ENCODE measurements around the gene TEX52. TPM values are rescaled to one million over a fixed set of nuclear protein-coding genes. Genes with fewer than 3 reads are reported as not detected.

TEX52 gene
- total and polyA plus RNA-seq, 2 experiments from 2014 or later = not detected

DNA sequence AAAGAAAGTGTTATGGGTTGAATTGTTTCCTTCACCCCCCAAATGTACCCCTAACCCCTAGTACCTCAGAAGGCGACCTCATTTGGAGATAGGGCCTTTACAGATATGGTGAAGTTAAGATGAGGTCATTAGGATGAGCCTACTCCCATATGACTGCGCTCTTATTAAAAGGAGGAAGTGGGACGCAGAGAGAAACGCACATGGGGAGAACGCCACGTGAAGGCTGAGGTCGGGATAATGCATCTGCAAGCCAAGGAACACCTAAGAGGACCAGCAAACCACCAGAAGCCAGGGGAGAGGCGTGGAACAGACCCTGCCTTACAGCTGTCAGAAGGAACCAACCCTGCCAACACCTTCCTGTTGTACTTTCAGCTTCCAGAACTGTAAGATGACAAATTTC lies 20.3 kb downstream of the TEX52 start (continued):
- TF ChIP-seq, protein P1, sequence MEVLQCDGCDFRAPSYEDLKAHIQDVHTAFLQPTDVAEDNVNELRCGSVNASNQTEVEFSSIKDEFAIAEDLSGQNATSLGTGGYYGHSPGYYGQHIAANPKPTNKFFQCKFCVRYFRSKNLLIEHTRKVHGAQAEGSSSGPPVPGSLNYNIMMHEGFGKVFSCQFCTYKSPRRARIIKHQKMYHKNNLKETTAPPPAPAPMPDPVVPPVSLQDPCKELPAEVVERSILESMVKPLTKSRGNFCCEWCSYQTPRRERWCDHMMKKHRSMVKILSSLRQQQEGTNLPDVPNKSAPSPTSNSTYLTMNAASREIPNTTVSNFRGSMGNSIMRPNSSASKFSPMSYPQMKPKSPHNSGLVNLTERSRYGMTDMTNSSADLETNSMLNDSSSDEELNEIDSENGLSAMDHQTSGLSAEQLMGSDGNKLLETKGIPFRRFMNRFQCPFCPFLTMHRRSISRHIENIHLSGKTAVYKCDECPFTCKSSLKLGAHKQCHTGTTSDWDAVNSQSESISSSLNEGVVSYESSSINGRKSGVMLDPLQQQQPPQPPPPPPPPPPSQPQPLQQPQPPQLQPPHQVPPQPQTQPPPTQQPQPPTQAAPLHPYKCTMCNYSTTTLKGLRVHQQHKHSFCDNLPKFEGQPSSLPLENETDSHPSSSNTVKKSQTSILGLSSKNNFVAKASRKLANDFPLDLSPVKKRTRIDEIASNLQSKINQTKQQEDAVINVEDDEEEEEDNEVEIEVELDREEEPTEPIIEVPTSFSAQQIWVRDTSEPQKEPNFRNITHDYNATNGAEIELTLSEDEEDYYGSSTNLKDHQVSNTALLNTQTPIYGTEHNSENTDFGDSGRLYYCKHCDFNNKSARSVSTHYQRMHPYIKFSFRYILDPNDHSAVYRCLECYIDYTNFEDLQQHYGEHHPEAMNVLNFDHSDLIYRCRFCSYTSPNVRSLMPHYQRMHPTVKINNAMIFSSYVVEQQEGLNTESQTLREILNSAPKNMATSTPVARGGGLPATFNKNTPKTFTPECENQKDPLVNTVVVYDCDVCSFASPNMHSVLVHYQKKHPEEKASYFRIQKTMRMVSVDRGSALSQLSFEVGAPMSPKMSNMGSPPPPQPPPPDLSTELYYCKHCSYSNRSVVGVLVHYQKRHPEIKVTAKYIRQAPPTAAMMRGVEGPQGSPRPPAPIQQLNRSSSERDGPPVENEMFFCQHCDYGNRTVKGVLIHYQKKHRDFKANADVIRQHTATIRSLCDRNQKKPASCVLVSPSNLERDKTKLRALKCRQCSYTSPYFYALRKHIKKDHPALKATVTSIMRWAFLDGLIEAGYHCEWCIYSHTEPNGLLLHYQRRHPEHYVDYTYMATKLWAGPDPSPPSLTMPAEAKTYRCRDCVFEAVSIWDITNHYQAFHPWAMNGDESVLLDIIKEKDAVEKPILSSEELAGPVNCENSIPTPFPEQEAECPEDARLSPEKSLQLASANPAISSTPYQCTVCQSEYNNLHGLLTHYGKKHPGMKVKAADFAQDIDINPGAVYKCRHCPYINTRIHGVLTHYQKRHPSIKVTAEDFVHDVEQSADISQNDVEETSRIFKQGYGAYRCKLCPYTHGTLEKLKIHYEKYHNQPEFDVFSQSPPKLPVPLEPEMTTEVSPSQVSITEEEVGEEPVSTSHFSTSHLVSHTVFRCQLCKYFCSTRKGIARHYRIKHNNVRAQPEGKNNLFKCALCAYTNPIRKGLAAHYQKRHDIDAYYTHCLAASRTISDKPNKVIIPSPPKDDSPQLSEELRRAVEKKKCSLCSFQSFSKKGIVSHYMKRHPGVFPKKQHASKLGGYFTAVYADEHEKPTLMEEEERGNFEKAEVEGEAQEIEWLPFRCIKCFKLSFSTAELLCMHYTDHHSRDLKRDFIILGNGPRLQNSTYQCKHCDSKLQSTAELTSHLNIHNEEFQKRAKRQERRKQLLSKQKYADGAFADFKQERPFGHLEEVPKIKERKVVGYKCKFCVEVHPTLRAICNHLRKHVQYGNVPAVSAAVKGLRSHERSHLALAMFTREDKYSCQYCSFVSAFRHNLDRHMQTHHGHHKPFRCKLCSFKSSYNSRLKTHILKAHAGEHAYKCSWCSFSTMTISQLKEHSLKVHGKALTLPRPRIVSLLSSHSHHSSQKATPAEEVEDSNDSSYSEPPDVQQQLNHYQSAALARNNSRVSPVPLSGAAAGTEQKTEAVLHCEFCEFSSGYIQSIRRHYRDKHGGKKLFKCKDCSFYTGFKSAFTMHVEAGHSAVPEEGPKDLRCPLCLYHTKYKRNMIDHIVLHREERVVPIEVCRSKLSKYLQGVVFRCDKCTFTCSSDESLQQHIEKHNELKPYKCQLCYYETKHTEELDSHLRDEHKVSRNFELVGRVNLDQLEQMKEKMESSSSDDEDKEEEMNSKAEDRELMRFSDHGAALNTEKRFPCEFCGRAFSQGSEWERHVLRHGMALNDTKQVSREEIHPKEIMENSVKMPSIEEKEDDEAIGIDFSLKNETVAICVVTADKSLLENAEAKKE (CRISPR knock-in tag; IDR thresholded peaks at IDR 0.05) = no peak
- TF ChIP-seq ZNF114 (CRISPR knock-in tag; IDR thresholded peaks at IDR 0.05) (no peak), POLR2AphosphoS5 (IDR thresholded peaks at IDR 0.05; ENCODE audit: low read depth) (no peak), JUNB (IDR thresholded peaks at IDR 0.05; ENCODE audit: unreplicated experiment) (no peak), EZH2phosphoT487 (IDR thresholded peaks at IDR 0.05; ENCODE audit: unreplicated experiment) (no peak), NANOG (IDR thresholded peaks at IDR 0.05; ENCODE audit: borderline replicate concordance) (no peak), EZH2 (IDR thresholded peaks at IDR 0.05; ENCODE audit: low read depth, unreplicated experiment) (no peak)
- TF ChIP-seq, protein P2, sequence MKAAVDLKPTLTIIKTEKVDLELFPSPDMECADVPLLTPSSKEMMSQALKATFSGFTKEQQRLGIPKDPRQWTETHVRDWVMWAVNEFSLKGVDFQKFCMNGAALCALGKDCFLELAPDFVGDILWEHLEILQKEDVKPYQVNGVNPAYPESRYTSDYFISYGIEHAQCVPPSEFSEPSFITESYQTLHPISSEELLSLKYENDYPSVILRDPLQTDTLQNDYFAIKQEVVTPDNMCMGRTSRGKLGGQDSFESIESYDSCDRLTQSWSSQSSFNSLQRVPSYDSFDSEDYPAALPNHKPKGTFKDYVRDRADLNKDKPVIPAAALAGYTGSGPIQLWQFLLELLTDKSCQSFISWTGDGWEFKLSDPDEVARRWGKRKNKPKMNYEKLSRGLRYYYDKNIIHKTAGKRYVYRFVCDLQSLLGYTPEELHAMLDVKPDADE (IDR thresholded peaks at IDR 0.05) = no peak

DNA sequence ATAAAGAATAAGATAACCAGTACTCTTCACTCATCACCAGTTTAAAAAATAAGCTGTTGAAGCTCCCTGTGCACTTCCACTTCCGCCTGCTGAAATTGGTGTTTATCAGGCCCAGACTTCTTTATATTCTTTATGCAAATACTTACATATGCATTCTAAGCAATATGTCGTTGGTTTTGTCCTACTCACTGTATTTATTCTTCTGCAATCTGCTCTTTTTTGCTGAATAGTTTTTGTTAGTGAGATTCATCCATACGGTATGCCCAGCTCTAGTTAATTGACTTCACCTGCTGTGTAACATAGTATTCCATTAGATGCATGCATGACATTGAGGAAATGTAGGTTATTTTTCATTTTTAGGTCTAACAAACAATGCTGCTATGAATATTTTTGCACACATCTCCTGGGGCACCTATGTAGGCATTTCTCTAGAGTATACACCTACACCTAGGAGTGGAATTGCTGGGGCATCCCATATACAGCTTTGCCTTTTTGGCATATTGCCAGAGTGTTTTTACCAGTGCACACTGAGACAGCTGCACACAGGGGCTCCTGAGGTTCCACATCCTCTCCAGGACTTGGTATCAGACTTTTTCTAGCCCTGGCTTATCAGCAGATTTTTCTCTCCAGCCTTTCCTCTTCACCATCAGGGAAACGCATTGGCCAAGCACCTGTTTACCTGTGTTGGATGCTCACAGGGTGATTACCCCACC lies 21.0 kb downstream of the TEX52 start:
- no peaks in the 10 kb centered on the region for H3K9me2 ChIP-seq (ENCODE audit: insufficient read depth)
- ATAC-seq = no peak
- no peaks in the 10 kb centered on the region for H3K36me3 ChIP-seq (ENCODE audit: insufficient read depth)
- peaks cover 12% of the 10 kb centered on the region; the same call in 1 of the 2 replicates for H3K4me1 ChIP-seq (ENCODE audit: insufficient read depth)
- 0 out of 2 replicates have a peak, but pooled peaks cover 3% of the 10 kb centered on the region for H3F3A ChIP-seq (replicated peaks; ENCODE audit: low read depth)
- Mint-ChIP-seq H3K27ac (no peak overlapping the region), H3K4me3 (no peak overlapping the region), H3K4me1 (peaks cover 19% of the 10 kb centered on the region), H3K9me3 (no peaks in the 10 kb centered on the region; the same call in 2 of the 3 replicates), H3K36me3 (ENCODE audit: low read depth) (peaks cover 11% of the 10 kb centered on the region), H3K27me3 (ENCODE audit: insufficient read depth, low read depth, poor library complexity) (peaks cover 8% of the 10 kb centered on the region)
- no peak overlapping the region for H3K4me2 ChIP-seq
- H3K79me2 ChIP-seq (replicated peaks; ENCODE audit: insufficient read depth) = no peaks in the 10 kb centered on the region
- peaks cover 5% of the 10 kb centered on the region; the same call in 1 of the 2 replicates for H4K20me1 ChIP-seq (replicated peaks; ENCODE audit: insufficient read depth)
- H3K27ac ChIP-seq (ENCODE audit: low read depth) = no peak overlapping the region
- H3K4me3 ChIP-seq = no peak overlapping the region
- no peak for DNase-seq (ENCODE audit: low spot score)
- H2AFZ ChIP-seq = no peak overlapping the region
- H3K27me3 ChIP-seq (ENCODE audit: insufficient read depth) = no peaks in the 10 kb centered on the region
- TF ChIP-seq EZH2phosphoT487 (IDR thresholded peaks at IDR 0.05; ENCODE audit: unreplicated experiment) (no peak), ZNF114 (CRISPR knock-in tag; IDR thresholded peaks at IDR 0.05) (no peak), CTCF (conservative IDR thresholded peaks at IDR 0.05; ENCODE audit: low read depth in 2 of 2) (no peak), REST (IDR thresholded peaks at IDR 0.05; ENCODE audit: unreplicated experiment) (no peak), JUNB (IDR thresholded peaks at IDR 0.05; ENCODE audit: unreplicated experiment) (no peak)

All from GM23338 (cell line).